NCI-H345 treated with DMSO at 0.1 percent for 48 hours (cell line): Measurements from ENCODE around the gene SLC3A2.
"Not testable (repeated sequence)": the region's sequence is repeated elsewhere in the genome, so short reads cannot be mapped to it uniquely, and the experiment has no call there.

ENCODE experiments used
- DNase-seq: peaks from one replicate; lab custom pipeline; 2025; ENCODE audit not compliant: unreplicated experiment; lab: John Stamatoyannopoulos, UW

SLC3A2 gene

DNA sequence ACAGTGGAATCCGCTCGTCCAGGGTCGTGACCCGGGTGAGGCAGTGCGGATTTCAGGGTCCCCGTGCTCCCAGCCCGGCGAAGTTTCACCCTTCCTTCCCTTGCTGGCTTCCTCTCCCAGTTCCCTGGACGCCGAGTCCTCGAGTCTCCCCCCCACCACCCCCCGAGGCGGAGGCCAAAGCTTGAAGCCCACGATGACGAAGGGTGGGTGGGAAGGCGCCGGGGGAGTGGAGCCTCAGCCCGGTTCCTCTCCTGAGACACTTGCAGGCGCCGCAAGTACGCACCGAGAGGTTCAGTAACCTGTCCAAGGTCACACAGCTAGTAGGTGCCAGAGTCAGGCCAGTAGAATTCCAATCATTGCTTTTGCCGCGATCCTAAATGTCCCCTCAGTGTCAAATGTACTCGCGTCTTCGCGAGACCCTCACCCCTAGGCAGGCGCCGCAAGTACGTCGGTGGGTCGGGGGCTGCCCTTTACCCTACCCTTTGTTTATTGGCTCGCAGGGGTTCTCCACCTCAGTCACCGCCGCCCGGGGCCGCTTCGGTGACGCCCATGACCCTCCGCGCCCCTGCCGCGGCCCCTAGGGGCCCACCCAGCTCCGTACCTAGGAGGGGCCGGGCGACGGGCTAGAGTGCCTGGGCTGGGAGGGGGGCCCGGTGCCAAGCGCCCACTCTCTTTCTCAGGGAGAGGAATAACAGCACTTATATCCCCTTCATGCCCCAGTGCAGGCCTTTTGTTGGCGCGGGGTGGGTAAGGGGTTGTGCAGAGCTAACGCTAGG, 46.2 kb downstream of the SLC3A2 start:
- no peak for DNase-seq

DNA sequence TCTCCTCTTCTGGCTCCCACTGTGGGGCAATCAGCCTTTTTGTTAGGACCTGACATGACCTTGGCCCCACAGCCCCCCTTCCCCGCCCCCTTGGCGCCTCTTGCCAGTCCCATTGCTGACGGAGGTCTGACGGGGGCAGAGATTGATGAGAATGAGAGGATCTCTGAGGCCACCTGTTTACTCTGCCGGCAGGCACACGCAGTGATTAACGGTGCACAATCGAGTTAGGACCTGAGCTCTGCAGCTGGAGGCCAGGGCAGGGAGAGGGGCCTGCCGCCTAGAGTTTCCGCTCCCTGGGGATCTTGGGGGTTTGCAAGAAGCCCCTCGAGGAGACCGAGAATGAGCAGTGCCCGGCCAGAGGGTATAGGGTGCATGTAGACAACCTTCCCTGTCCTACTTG, 47.3 kb downstream of the SLC3A2 start:
- DNase-seq: no peak

DNA sequence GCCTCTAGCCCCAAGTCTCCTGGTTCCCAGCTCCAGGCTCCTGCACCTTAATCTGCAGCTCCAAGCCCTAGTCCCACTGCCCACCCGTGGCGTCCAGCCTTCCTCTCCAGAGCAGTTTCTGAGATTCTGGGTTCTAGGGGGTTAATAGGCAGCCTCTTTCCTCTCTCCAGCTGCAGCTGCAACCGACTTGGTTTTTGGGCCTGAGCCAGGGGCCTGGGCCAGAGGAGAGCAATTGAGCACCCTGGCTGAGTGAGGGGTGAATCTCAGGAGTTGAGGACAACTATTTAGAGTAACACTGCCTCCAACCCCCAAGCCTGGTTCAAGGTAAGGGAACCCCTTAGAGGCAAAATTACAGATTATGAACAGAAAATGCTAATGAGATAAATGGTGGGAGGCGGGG, 49.5 kb downstream of the SLC3A2 start:
- DNase-seq: no peak

DNA sequence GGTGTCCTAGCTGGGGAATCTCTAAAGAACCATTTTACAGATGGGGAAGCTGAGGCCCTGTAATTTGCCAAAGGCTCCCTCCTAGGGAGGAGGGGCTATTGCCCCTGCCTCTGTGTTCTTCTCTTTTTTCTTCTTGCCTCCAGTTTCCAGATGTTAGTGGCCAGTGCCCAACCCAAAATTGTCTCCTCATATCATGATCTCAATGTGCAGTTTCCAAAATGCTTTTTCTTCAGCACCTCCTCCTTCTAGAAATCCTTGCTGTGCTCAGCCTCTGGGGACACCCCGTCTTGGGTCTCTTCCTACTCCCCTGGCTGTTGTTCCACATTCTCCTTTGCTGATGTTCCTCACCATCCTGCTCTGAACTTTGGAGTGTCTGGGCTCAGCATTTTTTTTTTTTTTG, 50.0 kb downstream of the SLC3A2 start:
- DNase-seq: no peak

DNA sequence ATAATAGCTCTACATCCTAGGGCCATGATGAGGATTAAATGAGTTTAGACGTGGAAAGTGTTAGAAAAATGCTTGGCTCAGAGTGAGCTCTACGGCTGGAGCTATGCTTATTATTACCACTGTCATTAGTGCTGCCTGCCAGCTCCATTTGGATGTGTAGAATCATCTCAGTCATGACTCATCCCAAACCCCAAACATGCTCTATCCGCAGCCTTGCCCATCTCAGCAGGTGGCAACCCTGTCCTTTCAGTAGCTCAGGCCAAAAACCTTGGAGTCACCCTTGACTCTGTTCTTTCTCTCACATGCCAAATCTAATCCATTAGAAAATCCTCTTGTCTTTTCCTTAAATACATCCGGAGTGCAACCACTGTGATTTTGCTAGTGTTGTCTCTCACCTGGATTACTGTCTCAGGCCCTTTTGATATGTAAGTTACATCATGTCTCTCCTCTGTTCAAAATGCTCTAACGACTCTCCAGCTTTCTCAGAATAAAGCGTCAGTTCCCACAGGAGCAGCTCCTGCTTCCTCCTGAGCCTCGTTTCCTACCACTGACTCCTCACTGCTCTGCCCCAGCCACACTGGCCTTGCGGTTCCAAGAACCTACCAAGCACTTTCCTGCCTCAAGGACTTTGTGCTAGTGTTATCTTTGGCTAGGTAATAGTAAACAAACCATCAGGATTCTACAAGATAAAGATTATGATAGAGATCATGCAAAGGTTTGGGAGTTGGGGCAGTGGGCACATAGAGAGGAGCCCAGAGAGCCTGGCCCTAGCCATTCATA, 51.0 kb downstream of the SLC3A2 start:
- no peak for DNase-seq

DNA sequence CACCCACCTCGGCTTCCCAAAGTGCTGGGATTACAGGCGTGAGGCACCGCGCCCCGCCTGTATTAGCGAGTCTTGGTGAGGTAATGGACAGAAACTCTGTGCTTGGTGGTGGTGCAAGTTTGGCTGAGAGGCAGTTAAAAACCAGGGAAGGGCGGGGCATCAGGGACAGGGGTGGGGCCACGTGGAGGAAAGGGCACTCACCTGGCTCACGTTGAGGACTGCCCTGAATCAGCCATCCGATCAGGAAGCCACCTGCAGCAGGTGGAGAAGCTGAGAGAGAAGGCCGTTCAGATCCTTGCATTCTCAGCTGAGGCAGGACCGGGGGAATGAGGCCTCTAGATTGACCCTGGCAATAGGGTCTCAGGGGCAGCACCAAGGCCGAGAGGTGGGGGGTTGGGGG, 52.6 kb downstream of the SLC3A2 start:
- no peak for DNase-seq

DNA sequence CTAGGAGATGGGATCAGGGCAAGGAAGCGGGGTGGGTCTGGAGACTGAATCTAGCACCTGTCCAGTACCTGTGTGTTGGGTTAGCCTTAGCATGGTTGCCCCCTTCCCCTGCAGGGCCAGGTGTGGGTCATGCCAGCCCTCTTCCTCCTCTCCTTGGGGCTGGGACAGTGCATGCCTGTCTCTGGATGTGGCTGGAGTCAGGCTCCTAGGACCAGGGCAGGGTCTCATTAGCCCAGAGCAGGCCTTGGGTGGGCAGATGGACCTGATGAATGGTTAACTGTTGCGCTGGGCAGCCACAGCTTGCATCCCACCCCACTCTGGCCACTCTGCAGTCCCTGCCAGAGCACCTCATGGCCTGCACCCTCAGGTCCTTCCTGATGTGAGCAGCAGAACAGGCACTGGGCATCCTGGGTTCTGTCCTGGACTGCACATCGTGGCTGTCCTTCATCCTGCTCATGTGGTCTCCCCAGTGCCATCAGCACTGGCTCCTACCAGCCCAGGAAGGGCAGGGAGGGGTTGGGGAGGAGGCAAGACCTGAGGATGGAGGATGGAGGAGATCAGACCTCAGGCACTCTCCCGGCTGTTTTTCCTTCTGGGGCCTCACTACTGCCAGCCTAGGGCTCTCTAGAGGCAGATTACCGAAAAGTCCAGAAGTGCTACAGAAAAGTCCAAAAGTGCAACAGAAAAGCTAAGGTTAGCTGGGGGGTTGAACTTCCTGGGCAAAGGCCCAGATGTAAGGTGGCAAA, 53.2 kb downstream of the SLC3A2 start:
- DNase-seq: no peak

DNA sequence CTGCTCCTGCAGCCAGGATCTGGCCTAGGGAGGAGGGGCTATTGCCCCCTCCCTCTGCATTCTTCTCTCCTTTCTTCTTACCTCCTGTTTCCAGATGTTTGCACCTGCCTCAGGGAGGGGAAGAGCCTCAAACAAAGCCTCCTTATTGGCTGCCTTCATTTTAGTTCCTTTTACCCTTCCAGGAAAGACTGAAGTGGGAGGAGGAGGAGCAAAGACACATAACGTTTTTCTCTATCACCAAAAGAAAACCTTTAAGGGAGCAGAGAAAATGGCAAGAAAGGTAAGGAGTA, 53.7 kb downstream of the SLC3A2 start:
- no peak for DNase-seq

DNA sequence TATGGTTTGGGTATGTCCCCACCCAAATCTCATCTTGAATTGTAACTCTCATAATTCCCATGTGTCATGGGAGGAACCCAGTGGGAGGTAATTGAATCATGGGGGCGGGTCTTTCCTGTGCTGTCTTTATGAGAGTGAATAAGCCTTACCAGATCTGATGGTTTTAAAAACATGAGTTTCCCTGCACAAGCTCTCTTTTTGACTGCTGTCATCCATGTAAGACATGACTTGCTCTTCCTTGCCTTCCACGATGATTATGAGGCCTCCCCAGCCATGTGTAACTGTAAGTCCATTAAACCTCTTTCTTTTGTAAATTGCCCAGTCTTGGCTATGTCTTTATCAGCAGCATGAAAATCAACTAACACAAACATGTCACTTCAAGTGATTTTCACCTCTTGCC, 56.8 kb downstream of the SLC3A2 start:
- not testable (repeated sequence) for DNase-seq
